IPS DF 6.9 (cell line): ENCODE data around the gene IGLL5.

Experiments
- DNase-seq: peaks from one replicate; pipeline ENCODE4 v3.0.0-alpha.2; 2013; ENCODE audit warnings: low read depth, low spot score
- H3K27ac ChIP-seq: one replicate; pipeline ENCODE4 v1.5.1; 2013; ENCODE audit warnings: low read length, control low read depth
- H3K27me3 ChIP-seq: 2 replicates; pipeline ENCODE4 v1.6.1; 2013; ENCODE audit warnings: mild to moderate bottlenecking, low read length; ENCODE audit not compliant: control insufficient read depth, insufficient read depth
- H3K36me3 ChIP-seq: 2 replicates; pipeline ENCODE4 v1.6.1; 2013; ENCODE audit warnings: low read length; ENCODE audit not compliant: control insufficient read depth, insufficient read depth
- H3K4me1 ChIP-seq: 2 replicates; pipeline ENCODE4 v1.6.1; 2013; ENCODE audit warnings: low read length; ENCODE audit not compliant: control insufficient read depth, insufficient read depth
- H3K4me3 ChIP-seq: 2 replicates; pipeline ENCODE4 v1.5.1; 2013; ENCODE audit warnings: mild to moderate bottlenecking, low read length
- H3K9me3 ChIP-seq: 2 replicates; pipeline ENCODE4 v1.6.1; 2013; ENCODE audit warnings: low read length, inconsistent platforms; ENCODE audit not compliant: control insufficient read depth, insufficient read depth
- WGBS: extraction: QIAGEN DNeasy Blood & Tissue Kit; methylation state at CpG from one replicate; pipeline ENCODE4 v1.1.7; 2013; ENCODE audit warnings: mixed read lengths, missing lambda C conversion rate; ENCODE audit not compliant: insufficient read length, insufficient coverage; 5-methylcytosine and 5-hydroxymethylcytosine counted together

IGLL5 gene

DNA sequence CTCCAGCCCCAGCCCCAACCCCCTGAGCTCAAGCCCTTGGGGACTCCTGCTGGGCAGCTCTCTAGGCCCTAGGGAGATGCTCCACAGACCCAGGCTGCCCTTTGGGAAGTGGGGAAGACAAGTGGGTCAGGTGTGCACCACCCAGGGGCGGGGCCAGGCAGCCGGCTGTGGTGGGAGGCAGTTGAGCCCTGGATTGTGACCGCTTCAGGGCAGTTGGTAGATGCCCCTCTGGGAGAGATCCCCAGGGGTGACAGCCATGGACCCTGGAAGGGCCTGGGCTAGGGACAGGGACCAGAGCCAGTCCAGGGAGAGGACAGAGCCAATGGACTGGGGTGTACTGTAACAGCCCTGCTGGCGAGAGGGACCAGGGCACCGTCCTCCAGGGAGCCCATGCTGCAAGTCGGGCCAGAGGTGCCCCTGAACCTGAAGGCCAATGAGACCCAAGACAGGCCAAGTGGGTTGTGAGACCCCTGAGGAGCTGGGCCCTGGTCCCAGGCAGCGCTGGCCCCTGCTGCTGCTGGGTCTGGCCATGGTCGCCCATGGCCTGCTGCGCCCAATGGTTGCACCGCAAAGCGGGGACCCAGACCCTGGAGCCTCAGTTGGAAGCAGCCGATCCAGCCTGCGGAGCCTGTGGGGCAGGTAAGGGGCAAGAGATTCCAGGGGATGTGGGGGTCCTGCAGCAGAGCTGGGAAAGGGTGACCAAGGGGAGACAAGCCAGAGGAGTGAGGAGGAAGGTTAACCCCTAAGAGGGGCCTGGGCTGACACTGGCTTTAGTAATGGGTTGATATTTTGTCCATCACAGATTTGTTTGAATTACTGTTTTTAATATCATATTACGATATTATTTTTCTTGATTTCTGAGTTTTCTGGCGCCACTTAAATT lies at the start of gene IGLL5:
TSS of gene IGLL5 (plus strand) at position 196 of the 883 bp plus-strand sequence. CDS start at position 434, 238 bp downstream.
- Histone ChIP-seq H3K9me3 (no peaks in the 10 kb centered on the region; the same call in 1 of the 2 replicates), H3K4me1 (no peaks in the 10 kb centered on the region), H3K27ac (no peak within 1 kb of the TSS), H3K4me3 (no peak within 1 kb of the TSS), H3K36me3 (no peaks in the 10 kb centered on the region), H3K27me3 (no peaks in the 10 kb centered on the region)
- no peak for DNase-seq
- WGBS = no CpG with 5 or more reads among the region's 15 CpGs

- Histone ChIP-seq H3K9me3 (no peaks in the 10 kb centered on the region; the same call in 1 of the 2 replicates), H3K27ac (no peak overlapping the region), H3K4me3 (no peak overlapping the region), H3K27me3 (no peaks in the 10 kb centered on the region; the same call in 1 of the 2 replicates), H3K36me3 (no peaks in the 10 kb centered on the region), H3K4me1 (no peaks in the 10 kb centered on the region)
- DNase-seq = no peak
- no CpG with 5 or more reads among the region's 5 CpGs for WGBS
Measured at GRCh38 chr22:22838148-22838786, 49.3 kb upstream of the IGLL5 start.

GRCh38 chr22:22839570-22840314 lies 47.9 kb upstream of the IGLL5 start:
- no peaks in the 10 kb centered on the region for H3K4me1 ChIP-seq
- no peak for DNase-seq
- no CpG with 5 or more reads among the region's 6 CpGs for WGBS
- H3K4me3 ChIP-seq = no peak overlapping the region
- H3K27me3 ChIP-seq = no peaks in the 10 kb centered on the region; the same call in 1 of the 2 replicates
- no peak overlapping the region for H3K27ac ChIP-seq
- H3K36me3 ChIP-seq = no peaks in the 10 kb centered on the region
- no peaks in the 10 kb centered on the region; the same call in 1 of the 2 replicates for H3K9me3 ChIP-seq

- H3K27me3 ChIP-seq = no peaks in the 10 kb centered on the region; the same call in 1 of the 2 replicates
- H3K9me3 ChIP-seq = no peaks in the 10 kb centered on the region; the same call in 1 of the 2 replicates
- H3K4me1 ChIP-seq = no peaks in the 10 kb centered on the region
- H3K36me3 ChIP-seq = no peaks in the 10 kb centered on the region
- WGBS = no CpG with 5 or more reads among the region's 2 CpGs
- no peak for DNase-seq
- H3K4me3 ChIP-seq = no peak overlapping the region
- H3K27ac ChIP-seq = no peak overlapping the region
Measured at GRCh38 chr22:22840780-22841179, 46.8 kb upstream of the IGLL5 start.

GRCh38 chr22:22841598-22841997 lies 46.0 kb upstream of the IGLL5 start:
- Histone ChIP-seq H3K27ac (no peak overlapping the region), H3K4me1 (no peaks in the 10 kb centered on the region), H3K27me3 (no peaks in the 10 kb centered on the region; the same call in 1 of the 2 replicates)

DNA sequence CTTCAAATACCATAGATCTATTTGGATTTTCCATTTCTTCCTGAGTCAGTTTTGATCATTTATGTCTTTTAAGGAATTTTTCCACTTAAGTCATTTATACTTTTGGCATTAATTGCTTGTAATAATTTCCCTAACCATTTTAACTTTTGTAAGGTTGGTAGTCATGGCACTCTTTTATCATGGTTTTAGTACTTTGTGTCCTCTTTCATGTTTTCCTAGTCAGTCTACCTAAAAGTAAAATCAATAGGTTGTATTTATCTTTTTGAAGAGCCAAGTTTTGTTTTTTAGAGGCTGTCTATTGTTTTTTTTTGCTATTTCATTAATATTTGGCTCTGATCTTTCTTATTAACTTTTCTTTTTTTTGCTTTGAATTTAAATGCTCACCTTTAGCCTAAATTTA lies 45.5 kb upstream of the IGLL5 start:
- Histone ChIP-seq H3K27me3 (no peaks in the 10 kb centered on the region; the same call in 1 of the 2 replicates), H3K4me1 (no peaks in the 10 kb centered on the region), H3K4me3 (no peak overlapping the region), H3K27ac (no peak overlapping the region), H3K9me3 (no peaks in the 10 kb centered on the region), H3K36me3 (no peaks in the 10 kb centered on the region)
- DNase-seq = no peak

More at GRCh38 chr22:22841598-22841997, 46.0 kb upstream of the IGLL5 start:
- Histone ChIP-seq H3K36me3 (no peaks in the 10 kb centered on the region), H3K9me3 (no peaks in the 10 kb centered on the region; the same call in 1 of the 2 replicates), H3K4me3 (no peak overlapping the region)
- DNase-seq = no peak

DNA sequence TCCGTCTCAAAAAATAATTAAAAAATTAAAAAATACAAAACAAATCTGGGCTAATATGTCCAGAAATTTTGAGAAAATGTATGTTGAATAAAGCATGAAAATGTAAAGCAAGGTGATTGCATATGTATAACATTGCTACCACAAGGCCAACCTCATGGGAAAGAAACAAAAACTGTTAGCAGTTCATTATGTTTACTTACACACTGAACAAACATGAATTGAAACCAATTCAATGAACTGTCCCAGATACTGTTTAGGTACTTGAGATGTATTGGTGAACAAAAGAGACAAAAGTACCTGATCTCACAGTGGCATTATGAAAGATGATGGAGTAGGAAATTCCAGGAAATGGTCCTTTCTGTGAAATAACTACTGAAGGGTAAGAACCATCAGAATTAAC lies 43.8 kb upstream of the IGLL5 start:
- no CpG with 5 or more reads among the region's 1 CpG for WGBS
- no peak overlapping the region for H3K27ac ChIP-seq
- no peaks in the 10 kb centered on the region for H3K9me3 ChIP-seq
- no peaks in the 10 kb centered on the region for H3K4me1 ChIP-seq
- H3K4me3 ChIP-seq = no peak overlapping the region
- no peak for DNase-seq
- H3K27me3 ChIP-seq = no peaks in the 10 kb centered on the region
- H3K36me3 ChIP-seq = no peaks in the 10 kb centered on the region

- H3K4me3 ChIP-seq = no peak overlapping the region
- H3K9me3 ChIP-seq = no peaks in the 10 kb centered on the region; the same call in none of the 2 replicates
- no peak overlapping the region for H3K27ac ChIP-seq
- no peaks in the 10 kb centered on the region for H3K4me1 ChIP-seq
- WGBS = no CpG with 5 or more reads among the region's 2 CpGs
- no peaks in the 10 kb centered on the region for H3K36me3 ChIP-seq
- no peak for DNase-seq
- no peaks in the 10 kb centered on the region; the same call in 1 of the 2 replicates for H3K27me3 ChIP-seq
Measured at GRCh38 chr22:22847241-22847640, 40.4 kb upstream of the IGLL5 start.

- Histone ChIP-seq H3K4me1 (no peaks in the 10 kb centered on the region), H3K9me3 (no peaks in the 10 kb centered on the region; the same call in none of the 2 replicates), H3K36me3 (no peaks in the 10 kb centered on the region), H3K27me3 (peaks cover 1% of the 10 kb centered on the region; the same call in 1 of the 2 replicates), H3K27ac (no peak overlapping the region), H3K4me3 (no peak overlapping the region)
- no CpG with 5 or more reads among the region's 5 CpGs for WGBS
- peak; percentile 35 for DNase-seq
Measured at GRCh38 chr22:22848364-22848866, 39.2 kb upstream of the IGLL5 start.
